Measurements from ENCODE around the gene PBX3. TPM values are rescaled to one million over a fixed set of nuclear protein-coding genes. Genes with fewer than 3 reads are reported as not detected.

The PBX3 gene
- total RNA-seq, 4 donors from 2014 or later = 18.0 to 33.5 (median 24.2) TPM

GRCh38 chr9:125867751-125868415 is 120.7 kb downstream of the PBX3 start:
- H3K9me3 ChIP-seq = no peaks in the 10 kb centered on the region
- H3K36me3 ChIP-seq = no peaks in the 10 kb centered on the region
- no peaks in the 10 kb centered on the region for H3K27me3 ChIP-seq
- no peak overlapping the region for H3K4me3 ChIP-seq
- WGBS, 2 donors = 71 to 76% methylated on average over 3 of the region's 3 CpGs
- no peak for TF ChIP-seq CTCF (IDR thresholded peaks at IDR 0.05)
- no peak for TF ChIP-seq EP300 (IDR thresholded peaks at IDR 0.05)
- no peak for TF ChIP-seq POLR2A (IDR thresholded peaks at IDR 0.05)
- H3K27ac ChIP-seq = no peak overlapping the region
- no peak for DNase-seq (ENCODE audit: low spot score in 2 of 2)
- H3K4me1 ChIP-seq = no peaks in the 10 kb centered on the region

DNA sequence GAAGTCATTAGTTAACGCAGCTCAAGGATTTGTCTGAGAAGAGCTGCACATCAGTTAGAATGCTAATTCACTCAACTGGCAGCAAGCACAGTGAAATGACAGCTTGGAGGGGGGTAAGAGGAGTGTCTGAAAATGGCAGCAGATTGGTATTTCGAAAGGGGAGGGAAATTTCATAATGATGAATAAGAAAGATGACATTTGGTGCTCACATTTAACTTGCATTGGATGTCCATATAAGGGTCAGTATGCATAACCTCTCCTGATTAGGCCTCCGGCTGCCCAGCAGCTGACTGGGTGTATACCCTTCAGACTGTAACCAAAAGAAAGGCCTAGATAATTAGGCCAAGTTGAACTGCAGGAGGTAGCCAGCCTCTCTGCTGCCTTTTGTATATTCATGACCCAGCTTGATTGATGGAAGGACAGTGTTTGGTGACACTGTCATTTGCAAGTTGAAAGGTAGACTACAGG is 131.0 kb downstream of the PBX3 start:
- TF ChIP-seq POLR2A (IDR thresholded peaks at IDR 0.05) (no peak), EP300 (IDR thresholded peaks at IDR 0.05) (no peak), CTCF (IDR thresholded peaks at IDR 0.05) (no peak)
- H3K36me3 ChIP-seq = no peaks in the 10 kb centered on the region
- H3K4me3 ChIP-seq = no peak overlapping the region
- H3K9me3 ChIP-seq = no peaks in the 10 kb centered on the region
- no peak for DNase-seq (ENCODE audit: low spot score in 2 of 2)
- H3K4me1 ChIP-seq = no peaks in the 10 kb centered on the region
- WGBS, 2 donors = 65 to 74% methylated on average over 3 of the region's 3 CpGs
- H3K27me3 ChIP-seq = no peaks in the 10 kb centered on the region
- H3K27ac ChIP-seq = no peak overlapping the region

- TF ChIP-seq CTCF (IDR thresholded peaks at IDR 0.05) (no peak), EP300 (IDR thresholded peaks at IDR 0.05) (no peak), POLR2A (IDR thresholded peaks at IDR 0.05) (no peak)
- Histone ChIP-seq H3K9me3 (no peaks in the 10 kb centered on the region), H3K27ac (no peak overlapping the region), H3K4me3 (no peak overlapping the region), H3K36me3 (no peaks in the 10 kb centered on the region), H3K27me3 (no peaks in the 10 kb centered on the region), H3K4me1 (peaks cover 0 to 18% (median 0%) of the 10 kb centered on the region in 4 donors)
- no peak for DNase-seq (ENCODE audit: low spot score in 2 of 2)
Observed at GRCh38 chr9:125881042-125881441, 133.9 kb downstream of the PBX3 start.

DNA sequence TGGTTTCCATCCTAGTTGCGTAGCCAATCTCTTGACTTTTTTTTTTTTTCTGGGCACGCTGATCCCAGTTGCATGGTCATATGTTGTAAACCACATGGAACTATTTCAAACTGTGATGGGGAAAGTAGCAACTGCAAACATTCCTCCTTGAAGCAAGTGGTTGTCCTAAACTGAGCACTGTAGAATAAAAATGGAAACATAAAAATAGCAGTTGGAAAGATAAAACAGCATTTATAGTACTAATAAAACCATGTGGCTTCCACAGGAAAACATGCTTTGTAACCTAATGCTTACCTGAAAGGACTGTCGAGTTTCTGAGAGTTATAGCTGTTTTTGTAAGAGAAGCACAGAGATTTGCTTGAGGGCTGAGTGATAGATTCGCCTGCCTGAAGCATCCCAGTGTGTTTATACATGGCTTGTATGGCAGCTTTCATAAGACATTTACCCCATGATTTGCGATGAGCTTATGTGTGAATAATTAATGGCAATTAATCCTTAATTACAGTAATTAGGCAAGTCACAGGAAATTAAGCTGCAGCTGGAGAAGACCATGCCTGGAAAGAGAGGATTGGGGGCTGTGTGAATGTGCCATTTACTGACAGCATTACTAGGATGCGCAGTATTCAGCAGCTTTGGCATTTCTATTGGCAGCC is 136.5 kb downstream of the PBX3 start:
- H3K27ac ChIP-seq = no peak overlapping the region
- no peaks in the 10 kb centered on the region for H3K9me3 ChIP-seq
- WGBS, 2 donors = 88 to 90% methylated on average over 6 of the region's 6 CpGs
- no peaks in the 10 kb centered on the region for H3K36me3 ChIP-seq
- H3K4me1 ChIP-seq = peaks cover 0 to 40% (median 0%) of the 10 kb centered on the region in 4 donors
- TF ChIP-seq EP300 (IDR thresholded peaks at IDR 0.05) = no peak
- TF ChIP-seq POLR2A (IDR thresholded peaks at IDR 0.05) = no peak
- TF ChIP-seq CTCF (IDR thresholded peaks at IDR 0.05) = no peak
- no peak overlapping the region for H3K4me3 ChIP-seq
- no peak for DNase-seq (ENCODE audit: low spot score in 2 of 2)
- H3K27me3 ChIP-seq = no peaks in the 10 kb centered on the region

DNA sequence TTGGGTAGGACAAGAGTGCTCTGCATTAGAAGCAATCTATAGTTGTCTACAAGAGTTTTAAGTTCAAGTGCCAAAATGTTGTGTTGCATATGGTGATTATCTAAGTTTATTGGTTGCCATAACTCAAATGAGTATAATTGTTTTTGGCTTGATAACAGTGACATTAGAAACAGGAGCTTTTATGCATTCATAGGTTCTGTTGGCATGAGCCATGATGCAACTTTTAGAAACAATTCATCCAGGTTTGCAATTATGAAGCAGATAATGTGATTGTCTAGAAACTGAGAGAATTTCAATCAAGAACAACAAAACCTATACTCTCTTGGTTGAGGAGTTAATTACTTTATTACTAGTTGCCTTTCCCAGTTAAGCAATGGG is 137.0 kb downstream of the PBX3 start:
- Histone ChIP-seq H3K9me3 (no peaks in the 10 kb centered on the region), H3K4me1 (peaks cover 0 to 45% (median 0%) of the 10 kb centered on the region in 4 donors), H3K4me3 (no peak overlapping the region), H3K36me3 (no peaks in the 10 kb centered on the region), H3K27me3 (no peaks in the 10 kb centered on the region), H3K27ac (no peak overlapping the region)
- no peak for DNase-seq (ENCODE audit: low spot score in 2 of 2)
- no peak for TF ChIP-seq POLR2A (IDR thresholded peaks at IDR 0.05)
- TF ChIP-seq EP300 (IDR thresholded peaks at IDR 0.05) = no peak
